Suprapubic skin (tissue), 4 donors: Measurements from ENCODE around the gene SEPTIN11.

Experiments
- CTCF ChIP-seq, 2 donors: fragments of 200-600 bp in 1 of 2; fragments of 450-650 bp in 1 of 2; sonication (generic) in 1 of 2; IDR thresholded peaks; one replicate each; pipeline ENCODE4 v1.5.1; 2016 to 2019; ENCODE audit warnings: antibody characterized with exemption in 2 of 2, mild to moderate bottlenecking in 1 of 2, moderate library complexity in 1 of 2
- POLR2A ChIP-seq, 2 donors: fragments of 450-650 bp; IDR thresholded peaks; one replicate each; pipeline ENCODE4 v1.6.1; 2017; ENCODE audit warnings: antibody characterized with exemption in 2 of 2, mild to moderate bottlenecking in 2 of 2, moderate library complexity in 2 of 2
- POLR2AphosphoS5 ChIP-seq, 3 donors: sonication (generic); formaldehyde crosslinking; IDR thresholded peaks; one replicate each; pipeline ENCODE4 v1.6.1; 2017; ENCODE audit warnings: antibody characterized with exemption in 3 of 3

GRCh38 chr4:76987685-76988084 is 38.1 kb downstream of the SEPTIN11 start:
- TF ChIP-seq CTCF (IDR thresholded peaks at IDR 0.05) (no peak), POLR2A (IDR thresholded peaks at IDR 0.05) (no peak), POLR2AphosphoS5 (IDR thresholded peaks at IDR 0.05) (no peak)
